GM12865 (cell line): ENCODE results near the gene AZIN2.
A peak's percentile ranks its signal among the peaks of the same experiment; 100 is the strongest.

ENCODE experiments used
- DNase-seq: peaks from one replicate; pipeline ENCODE4 v3.0.0; 2010; ENCODE audit warnings: low read depth
- H3K4me3 ChIP-seq: 2 replicates; pipeline ENCODE4 v1.5.1; 2011; ENCODE audit warnings: mild to moderate bottlenecking, low read depth, low read length, control low read depth
- TF ChIP-seq, protein P1 (sequence below): IDR thresholded peaks from 2 replicates; pipeline ENCODE4 v1.5.1; 2011; ENCODE audit warnings: low read length, control low read depth, low read depth, inconsistent platforms; ENCODE audit not compliant: insufficient read depth; ENCODE audit errors: missing control alignments

AZIN2 gene

GRCh38 chr1:33078030-33078591 lies 2.8 kb upstream of the AZIN2 start:
- no peak overlapping the region for H3K4me3 ChIP-seq
- DNase-seq = no peak
- TF ChIP-seq, protein P1, sequence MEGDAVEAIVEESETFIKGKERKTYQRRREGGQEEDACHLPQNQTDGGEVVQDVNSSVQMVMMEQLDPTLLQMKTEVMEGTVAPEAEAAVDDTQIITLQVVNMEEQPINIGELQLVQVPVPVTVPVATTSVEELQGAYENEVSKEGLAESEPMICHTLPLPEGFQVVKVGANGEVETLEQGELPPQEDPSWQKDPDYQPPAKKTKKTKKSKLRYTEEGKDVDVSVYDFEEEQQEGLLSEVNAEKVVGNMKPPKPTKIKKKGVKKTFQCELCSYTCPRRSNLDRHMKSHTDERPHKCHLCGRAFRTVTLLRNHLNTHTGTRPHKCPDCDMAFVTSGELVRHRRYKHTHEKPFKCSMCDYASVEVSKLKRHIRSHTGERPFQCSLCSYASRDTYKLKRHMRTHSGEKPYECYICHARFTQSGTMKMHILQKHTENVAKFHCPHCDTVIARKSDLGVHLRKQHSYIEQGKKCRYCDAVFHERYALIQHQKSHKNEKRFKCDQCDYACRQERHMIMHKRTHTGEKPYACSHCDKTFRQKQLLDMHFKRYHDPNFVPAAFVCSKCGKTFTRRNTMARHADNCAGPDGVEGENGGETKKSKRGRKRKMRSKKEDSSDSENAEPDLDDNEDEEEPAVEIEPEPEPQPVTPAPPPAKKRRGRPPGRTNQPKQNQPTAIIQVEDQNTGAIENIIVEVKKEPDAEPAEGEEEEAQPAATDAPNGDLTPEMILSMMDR = no peak

GRCh38 chr1:33080373-33080772 lies 580 bp upstream of the AZIN2 start:
- H3K4me3 ChIP-seq = peak overlapping the region; percentile 61
- TF ChIP-seq, protein P1 = no peak
- no peak for DNase-seq

DNA sequence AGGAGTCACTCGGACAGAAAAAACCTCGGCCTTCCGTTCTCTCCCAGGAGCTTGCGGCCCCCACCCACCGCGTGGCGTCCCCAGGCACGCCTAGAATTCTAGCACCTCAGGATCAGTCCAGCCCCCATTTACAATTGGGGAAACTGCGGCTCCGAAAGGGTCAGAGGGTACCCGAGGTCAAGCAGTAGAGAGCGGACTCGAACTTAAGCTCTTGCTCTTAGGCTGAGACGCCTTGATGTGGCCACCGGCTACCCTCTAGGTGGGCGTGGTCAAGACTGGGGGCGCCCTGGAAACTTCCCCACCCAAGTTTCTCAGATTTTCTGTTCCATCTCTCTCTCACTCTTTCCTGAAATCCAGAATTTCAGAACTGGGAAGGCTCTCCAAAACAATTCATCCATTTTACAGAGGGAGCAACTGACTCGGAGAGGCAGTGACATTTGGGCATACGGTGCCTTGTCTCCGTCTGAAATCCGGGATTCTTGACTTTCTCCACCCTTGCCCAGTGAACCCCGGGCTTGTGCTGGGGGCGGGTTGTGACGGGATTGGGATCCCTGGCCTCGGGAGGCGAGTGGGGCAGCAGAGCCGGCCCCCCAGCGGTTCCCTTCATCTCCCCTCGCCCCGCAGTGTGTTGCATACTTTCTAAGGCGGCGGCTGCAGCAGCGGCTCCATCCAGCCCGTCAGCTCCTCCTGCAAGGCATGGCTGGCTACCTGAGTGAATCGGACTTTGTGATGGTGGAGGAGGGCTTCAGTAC lies 777 bp downstream of the AZIN2 start:
- TF ChIP-seq, protein P1 = no peak
- peak overlapping the region; percentile 61 for H3K4me3 ChIP-seq
- no peak for DNase-seq

DNA sequence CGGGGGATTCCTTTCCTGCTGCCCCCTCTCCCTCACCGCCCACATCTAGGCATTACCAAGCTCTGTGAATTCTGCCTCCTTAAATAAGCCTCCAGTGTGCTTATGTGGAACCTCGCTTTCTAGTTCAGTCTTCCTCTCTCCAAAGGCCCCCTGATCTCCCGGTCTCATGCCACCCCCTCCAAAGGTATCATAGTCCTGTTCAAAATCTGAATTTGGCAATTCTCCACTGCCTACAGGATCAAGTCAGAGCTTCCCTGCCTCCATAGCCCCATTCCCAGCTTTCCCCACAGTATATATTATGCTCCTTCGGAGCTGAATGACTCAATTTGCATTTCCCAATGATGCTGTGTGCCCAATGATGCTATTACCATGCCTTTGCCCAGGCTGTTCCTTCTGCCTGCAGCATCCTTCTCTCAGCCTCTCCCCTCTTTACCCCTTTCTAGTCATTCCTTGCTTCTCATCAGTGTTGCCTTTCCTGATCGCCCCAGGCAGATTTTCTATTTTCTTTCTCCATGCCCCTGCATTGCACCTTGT lies 1.7 kb downstream of the AZIN2 start:
- DNase-seq = no peak
- no peak overlapping the region for H3K4me3 ChIP-seq
- TF ChIP-seq, protein P1 = no peak

DNA sequence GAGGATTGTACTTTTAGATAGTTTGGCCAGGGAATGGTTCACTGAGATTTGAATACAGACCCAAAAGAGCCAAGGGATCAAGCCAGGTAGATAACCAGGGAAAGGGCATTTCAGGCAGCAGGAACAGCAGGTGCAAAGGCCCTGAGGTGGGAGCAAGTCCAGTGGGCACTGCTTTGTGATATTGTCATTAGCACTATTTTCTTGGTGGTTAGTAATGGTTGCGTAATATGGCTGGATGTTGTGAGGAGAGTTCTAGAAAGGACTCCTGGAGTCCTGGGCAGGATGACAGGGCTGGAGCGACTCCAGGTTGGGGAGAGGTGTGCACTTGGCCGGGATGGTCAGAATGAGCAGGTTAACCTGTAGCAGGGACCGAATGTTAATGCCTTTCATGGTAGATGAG lies 4.4 kb downstream of the AZIN2 start:
- H3K4me3 ChIP-seq = no peak overlapping the region
- TF ChIP-seq, protein P1 = no peak
- no peak for DNase-seq

GRCh38 chr1:33086384-33086850 lies 5.5 kb downstream of the AZIN2 start:
- peak; percentile 76 for DNase-seq
- TF ChIP-seq, protein P1 = peak; percentile 74
- no peak overlapping the region for H3K4me3 ChIP-seq
